H1 (cell line): Measurements from ENCODE around the gene SPATA6L. TPM values are rescaled to one million over a fixed set of nuclear protein-coding genes. Genes with fewer than 3 reads are reported as not detected.

Source experiments
- CTCF ChIA-PET: fragments of 300-600 bp; sonication (Branson Sonifier 250); formaldehyde crosslinking; loops from one replicate; lab custom pipeline; 2021; ENCODE audit not compliant: partially characterized antibody; lab: Charles Lee
- POLR2A ChIA-PET: fragments of 300-600 bp; sonication (Branson Sonifier 250); formaldehyde crosslinking; loops from one replicate; lab custom pipeline; 2021; ENCODE audit warnings: inconsistent platforms; ENCODE audit not compliant: partially characterized antibody; lab: Charles Lee
- DNase-seq, 2 experiments: peaks; one replicate each; pipeline versions ENCODE4 v3.0.0 to v3.0.0-alpha.2; 2010 to 2022; ENCODE audit warnings: low spot score in 2 of 2, low read depth in 1 of 2, mixed read lengths in 1 of 2
- FAIRE-seq: peaks from 2 replicates; lab custom pipeline; 2011; peaks lifted over from hg19 to GRCh38; lab: Jason Lieb, UNC
- H2AFZ ChIP-seq: 2 replicates; pipeline ENCODE4 v1.8.1; 2012; ENCODE audit warnings: low read length, inconsistent platforms
- H2AK5ac ChIP-seq: 2 replicates; pipeline ENCODE4 v1.6.1; 2013; ENCODE audit warnings: low read depth, low read length
- H2BK120ac ChIP-seq: replicated peaks from 2 replicates; pipeline ENCODE3; 2013; ENCODE audit warnings: low read depth, low read length, inconsistent platforms
- H2BK12ac ChIP-seq: 2 replicates; pipeline ENCODE4 v1.6.1; 2013; ENCODE audit warnings: low read depth, low read length
- H2BK15ac ChIP-seq: 2 replicates; pipeline ENCODE4 v1.6.1; 2013; ENCODE audit warnings: low read length
- H2BK20ac ChIP-seq: 2 replicates; pipeline ENCODE4 v1.6.1; 2013; ENCODE audit warnings: low read length
- H2BK5ac ChIP-seq: 2 replicates; pipeline ENCODE4 v1.6.1; 2013; ENCODE audit warnings: low read depth, low read length
- H3K14ac ChIP-seq: 2 replicates; pipeline ENCODE4 v1.6.1; 2013; ENCODE audit warnings: inconsistent platforms; ENCODE audit not compliant: insufficient read length
- H3K18ac ChIP-seq: 2 replicates; pipeline ENCODE4 v1.6.1; 2013; ENCODE audit warnings: low read length; ENCODE audit errors: extremely low read depth
- H3K23ac ChIP-seq: 2 replicates; pipeline ENCODE4 v1.6.1; 2013; ENCODE audit warnings: inconsistent platforms; ENCODE audit not compliant: insufficient read length
- H3K23me2 ChIP-seq: 2 replicates; pipeline ENCODE4 v1.6.1; 2013; ENCODE audit warnings: low read depth, low read length
- H3K27ac ChIP-seq: 2 replicates; pipeline ENCODE4 v1.6.1; 2011; ENCODE audit warnings: low read depth, low read length, inconsistent platforms
- H3K27me3 ChIP-seq, 4 experiments: replicated peaks in 1 of 4; 1 replicate in 1 of 4; 2 replicates in 3 of 4; pipeline versions ENCODE4 v1.6.1 to v1.8.1; 2011 to 2013; ENCODE audit warnings: low read length in 3 of 4, mild to moderate bottlenecking in 3 of 4, inconsistent platforms in 2 of 4, mixed read lengths in 2 of 4, moderate library complexity in 1 of 4; ENCODE audit not compliant: control insufficient read depth in 3 of 4, insufficient read depth in 3 of 4; ENCODE audit errors: extremely low read depth in 1 of 4
- H3K36me3 ChIP-seq, 4 experiments: 2 replicates each; pipeline versions ENCODE4 v1.6.1 to v1.8.1; 2011 to 2013; ENCODE audit warnings: mild to moderate bottlenecking in 4 of 4, low read length in 3 of 4, moderate library complexity in 2 of 4, control low read depth in 1 of 4, inconsistent platforms in 1 of 4; ENCODE audit not compliant: insufficient read depth in 4 of 4, control insufficient read depth in 2 of 4
- H3K4ac ChIP-seq: replicated peaks from 2 replicates; pipeline ENCODE3; 2013; ENCODE audit warnings: low read length, low read depth, mixed read lengths, inconsistent platforms; ENCODE audit not compliant: insufficient read length
- H3K4me1 ChIP-seq, 4 experiments: replicated peaks in 1 of 4; 1 replicate in 1 of 4; 2 replicates in 3 of 4; pipeline versions ENCODE4 v1.6.1 to v1.8.1; 2011 to 2013; ENCODE audit warnings: low read length in 3 of 4, inconsistent platforms in 2 of 4, mixed read lengths in 1 of 4; ENCODE audit not compliant: insufficient read depth in 4 of 4, control insufficient read depth in 3 of 4
- H3K4me2 ChIP-seq, 2 experiments: 2 replicates each; pipeline versions ENCODE4 v1.6.1 to v1.8.1; 2011 to 2013; ENCODE audit warnings: low read depth in 2 of 2, low read length in 2 of 2, control low read depth in 1 of 2, inconsistent platforms in 1 of 2, mild to moderate bottlenecking in 1 of 2; ENCODE audit not compliant: insufficient read depth in 1 of 2
- H3K4me3 ChIP-seq, 4 experiments: fragments of 200-600, 300-600 bp in 1 of 4; sonication (generic), shearing (Covaris generic), sonication (Bioruptor Twin) in 1 of 4; 2 replicates each; pipeline versions ENCODE4 v1.5.1 to v1.8.1; 2011 to 2016; ENCODE audit warnings: low read length in 4 of 4, low read depth in 3 of 4, control low read depth in 2 of 4, inconsistent platforms in 2 of 4, mild to moderate bottlenecking in 2 of 4, mixed read lengths in 1 of 4, moderate library complexity in 1 of 4; ENCODE audit not compliant: insufficient read depth in 2 of 4; ENCODE audit errors: extremely low read depth in 1 of 4
- H3K56ac ChIP-seq: replicated peaks from 2 replicates; pipeline ENCODE3; 2013; ENCODE audit warnings: low read depth, mild to moderate bottlenecking, mixed read lengths, low read length, inconsistent platforms; ENCODE audit not compliant: insufficient read length
- H3K79me1 ChIP-seq: 2 replicates; pipeline ENCODE4 v1.6.1; 2013; ENCODE audit warnings: low read depth, low read length, control low read depth
- H3K79me2 ChIP-seq, 2 experiments: 2 replicates each; pipeline versions ENCODE4 v1.6.1 to v1.8.1; 2012 to 2013; ENCODE audit warnings: low read length in 2 of 2, mild to moderate bottlenecking in 2 of 2, inconsistent platforms in 1 of 2; ENCODE audit not compliant: insufficient read depth in 2 of 2, control insufficient read depth in 1 of 2
- H3K9ac ChIP-seq, 4 experiments: replicated peaks in 1 of 4; 1 replicate in 1 of 4; 2 replicates in 3 of 4; pipeline versions ENCODE4 v1.6.1 to v1.8.1; 2011 to 2013; ENCODE audit warnings: low read depth in 3 of 4, low read length in 3 of 4, control low read depth in 2 of 4, mild to moderate bottlenecking in 2 of 4, moderate library complexity in 2 of 4, inconsistent platforms in 1 of 4; ENCODE audit errors: extremely low read depth in 1 of 4
- H3K9me3 ChIP-seq, 2 experiments: 2 replicates each; pipeline versions ENCODE4 v1.6.1 to v1.8.1; 2012 to 2013; ENCODE audit warnings: mild to moderate bottlenecking in 2 of 2, moderate library complexity in 2 of 2, control low read depth in 1 of 2, inconsistent platforms in 1 of 2, low read depth in 1 of 2, low read length in 1 of 2, mixed read lengths in 1 of 2; ENCODE audit not compliant: insufficient read depth in 2 of 2
- H4K20me1 ChIP-seq, 2 experiments: replicated peaks in 1 of 2; 2 replicates each; pipeline versions ENCODE3 to v1.8.1; 2011 to 2013; ENCODE audit warnings: inconsistent platforms in 2 of 2, low read length in 2 of 2, mild to moderate bottlenecking in 1 of 2; ENCODE audit not compliant: insufficient read depth in 2 of 2, control insufficient read depth in 1 of 2
- H4K5ac ChIP-seq: 2 replicates; pipeline ENCODE4 v1.6.1; 2013; ENCODE audit warnings: low read length, low read depth, mixed read lengths, inconsistent platforms; ENCODE audit not compliant: insufficient read length
- H4K8ac ChIP-seq: 2 replicates; pipeline ENCODE4 v1.8.0; 2013; ENCODE audit warnings: mild to moderate bottlenecking, moderate library complexity, low read length, inconsistent platforms; ENCODE audit not compliant: insufficient read depth; ENCODE audit errors: extremely low read depth
- H4K91ac ChIP-seq: replicated peaks from 2 replicates; pipeline ENCODE3; 2013; ENCODE audit warnings: low read length, mixed read lengths, inconsistent platforms; ENCODE audit not compliant: insufficient read length
- CEBPB ChIP-seq: IDR thresholded peaks from 2 replicates; pipeline ENCODE4 v1.6.1; 2012; ENCODE audit warnings: low read depth, low read length
- CTCF ChIP-seq, 3 experiments: IDR thresholded peaks; 1 replicate in 2 of 3; 2 replicates in 1 of 3; pipeline versions ENCODE4 v1.5.1 to v1.6.1; 2011; ENCODE audit warnings: low read length in 3 of 3, mild to moderate bottlenecking in 3 of 3, inconsistent platforms in 2 of 3, low read depth in 1 of 3, moderate library complexity in 1 of 3; ENCODE audit not compliant: insufficient read depth in 1 of 3; ENCODE audit errors: control extremely low read depth in 1 of 3
- EP300 ChIP-seq, 2 experiments: IDR thresholded peaks; 1 replicate in 1 of 2; 2 replicates in 1 of 2; pipeline ENCODE4 v1.6.1; 2011 to 2012; ENCODE audit warnings: low read depth in 2 of 2, low read length in 2 of 2, mild to moderate bottlenecking in 2 of 2, borderline replicate concordance in 1 of 2, inconsistent platforms in 1 of 2, moderate library complexity in 1 of 2
- RAD21 ChIP-seq, 2 experiments: IDR thresholded peaks in 1 of 2; conservative IDR thresholded peaks in 1 of 2; 2 replicates each; pipeline ENCODE4 v1.6.1; 2011; ENCODE audit warnings: low read depth in 2 of 2, low read length in 2 of 2, improper control_type of control experiment in 1 of 2, inconsistent platforms in 1 of 2, mild to moderate bottlenecking in 1 of 2, moderate library complexity in 1 of 2
- RBBP5 ChIP-seq: IDR thresholded peaks from 2 replicates; pipeline ENCODE4 v1.7.1; 2012; ENCODE audit warnings: low read depth, mild to moderate bottlenecking, inconsistent platforms, low read length, moderate library complexity, borderline replicate concordance
- YY1 ChIP-seq: IDR thresholded peaks from 2 replicates; pipeline ENCODE4 v1.6.1; 2011; ENCODE audit warnings: low read depth, mild to moderate bottlenecking, low read length
- WGBS, 2 experiments: shearing (Covaris generic) in 1 of 2; methylation state at CpG; one replicate each; pipeline versions ENCODE4 v1.1.6 to v1.1.7; 2013 to 2015; ENCODE audit warnings: low lambda C conversion rate in 2 of 2, mixed read lengths in 2 of 2, inconsistent platforms in 1 of 2, low coverage in 1 of 2, missing lambda C conversion rate in 1 of 2; ENCODE audit not compliant: insufficient replicate concordance in 2 of 2, insufficient coverage in 1 of 2, insufficient read length in 1 of 2; ENCODE audit errors: extremely low coverage in 1 of 2, missing lambda C conversion rate in 1 of 2; 5-methylcytosine and 5-hydroxymethylcytosine counted together
- polyA plus RNA-seq, 7 experiments: library from polyadenylated mRNA; depleted of rRNA in 3 of 7; stranded (reverse) in 5 of 7; unstranded in 2 of 7; fragments of >200 nt in 5 of 7; fragments of 200-250 nt in 2 of 7; gene quantifications; 1 replicate in 5 of 7; 2 replicates in 1 of 7; 4 replicates in 1 of 7; pipeline versions ENCODE4 v1.2.1 to v1.2.3, GENCODE V29; 2011 to 2013; ENCODE audit warnings: missing spikeins in 2 of 7, mixed read lengths in 2 of 7
- total RNA-seq: library from RNA; stranded (reverse); fragmentation: NEBNext Ultra II Directional; extraction: Animal tissue kit (Norgen Biotek cat#: 25700); gene quantifications from 2 replicates; pipeline ENCODE4 v1.2.1, GENCODE V29; 2021

The SPATA6L gene
- total and polyA plus RNA-seq, 2 of the 8 experiments (the other 6 are each of a cell fraction or from before 2014, with no cell fraction given), result 0.57 to 1.1 TPM

GRCh38 chr9:4548811-4549725, 117.2 kb downstream of the SPATA6L start:
- Histone ChIP-seq H3K4ac (no peak overlapping the region), H3K4me1 (no peaks in the 10 kb centered on the region), H4K8ac (no peak overlapping the region), H2BK12ac (no peak overlapping the region), H3K4me3 (no peak overlapping the region), H4K91ac (no peak overlapping the region), H4K5ac (no peak overlapping the region), H3K18ac (no peak overlapping the region), H2BK15ac (no peak overlapping the region), H3K9ac (no peak overlapping the region), H3K56ac (no peak overlapping the region), H3K23ac (no peak overlapping the region), H4K20me1 (no peaks in the 10 kb centered on the region), H3K23me2 (no peaks in the 10 kb centered on the region), H3K9me3 (no peaks in the 10 kb centered on the region), H2AK5ac (no peak overlapping the region), H3K27me3 (no peaks in the 10 kb centered on the region), H3K36me3 (no peaks in the 10 kb centered on the region), H2BK20ac (no peak overlapping the region), H2BK5ac (no peak overlapping the region), H3K27ac (no peak overlapping the region), H3K4me2 (no peak overlapping the region), H3K14ac (no peak overlapping the region), H2AFZ (no peak overlapping the region), H3K79me2 (no peaks in the 10 kb centered on the region), H3K79me1 (no peaks in the 10 kb centered on the region), H2BK120ac (no peak overlapping the region)
- ChIA-PET POLR2A (interaction anchor here (0.7 to 1.6 kb wide), 4 partner anchors 9 to 58 kb away, joined by 3 to 4 read pairs (median 3); no protein-coding TSS in a partner anchor), CTCF (interaction anchor here (0.5 to 5.0 kb wide), 61 partner anchors 9 to 1079 kb away, joined by 3 to 55 read pairs (median 4); partner anchors contain the start of gene PLPP6)
- FAIRE-seq, result no peak
- 63% methylated on average over 11 of the region's 11 CpGs; no CpG with 5 or more reads in 1 of the 2 experiments for WGBS, 2 experiments
- TF ChIP-seq RBBP5 (no peak), EP300 (IDR thresholded peaks at IDR 0.05; ENCODE audit: borderline replicate concordance in 1 of 2, low read depth in 2 of 2, low read length in 2 of 2) (peak in 1 of 2 experiments; percentile 62; a peak in 1 of 3 replicates), YY1 (0 out of 2 replicates have a peak, but pooled peaks have one; percentile 30), CTCF (IDR thresholded peaks at IDR 0.05; ENCODE audit: control extremely low read depth in 1 of 3, insufficient read depth in 1 of 3, low read depth in 1 of 3, low read length in 3 of 3) (peak; percentile 85 to 94 (median 87)), CEBPB (no peak), RAD21 (IDR thresholded peaks at IDR 0.05 in 1 of 2, conservative IDR thresholded peaks at IDR 0.05 in 1 of 2; ENCODE audit: low read depth in 2 of 2, low read length in 2 of 2) (peak; percentile 78 to 84)
- DNase-seq, result peak in 1 of 2 experiments; percentile 82
